Stimulated activated CD4-positive, alpha-beta T cell treated with anti-CD3 and anti-CD28 coated beads, Interleukin-1b, Interleukin-23, amount 100 ng/mL, for 24 hours (primary cell): ENCODE data around the gene ADGRD2.

Experiments
- DNase-seq, 4 experiments: peaks; one replicate each; pipeline ENCODE4 v3.0.0-alpha.2; 2020; ENCODE audit warnings: low read depth in 4 of 4, low spot score in 1 of 4

The ADGRD2 gene

DNA sequence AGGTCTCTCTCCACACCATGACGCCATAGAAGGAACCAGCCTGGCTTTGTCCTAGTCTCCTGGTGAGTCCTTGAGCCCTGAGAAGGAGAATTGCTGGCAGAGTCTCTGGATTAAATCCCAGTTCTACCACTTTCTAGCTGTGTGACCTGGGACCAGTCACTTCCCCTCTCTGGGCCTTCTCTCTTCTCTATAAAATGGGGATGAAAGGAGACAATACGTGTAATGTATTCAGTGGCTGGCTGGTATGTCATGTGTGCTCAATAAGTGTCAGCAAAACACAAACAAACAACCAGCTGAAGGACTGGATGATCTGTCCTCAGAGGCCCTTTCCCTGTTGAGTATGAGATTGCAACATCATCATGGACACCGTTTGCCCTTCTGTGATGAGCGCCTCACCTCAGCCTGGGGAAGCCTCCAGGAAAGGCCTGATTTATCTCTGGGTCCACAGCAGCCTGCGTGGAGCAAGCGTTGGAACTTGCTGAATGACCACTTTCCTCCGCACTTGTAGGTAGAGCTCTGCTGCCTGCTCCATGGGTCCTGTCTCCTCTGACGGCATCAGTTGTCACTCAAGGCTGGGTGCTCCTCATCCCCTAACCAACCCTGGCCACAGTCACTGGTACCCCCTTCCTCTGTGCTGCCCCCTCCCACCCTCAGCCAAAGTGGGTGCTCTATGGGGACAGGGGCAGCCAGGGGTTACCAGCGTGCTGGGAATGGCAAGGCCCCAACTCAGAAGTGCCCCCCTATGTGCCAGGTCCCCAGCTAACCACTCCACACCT is 60.6 kb downstream of the ADGRD2 start:
- DNase-seq: no peak

DNA sequence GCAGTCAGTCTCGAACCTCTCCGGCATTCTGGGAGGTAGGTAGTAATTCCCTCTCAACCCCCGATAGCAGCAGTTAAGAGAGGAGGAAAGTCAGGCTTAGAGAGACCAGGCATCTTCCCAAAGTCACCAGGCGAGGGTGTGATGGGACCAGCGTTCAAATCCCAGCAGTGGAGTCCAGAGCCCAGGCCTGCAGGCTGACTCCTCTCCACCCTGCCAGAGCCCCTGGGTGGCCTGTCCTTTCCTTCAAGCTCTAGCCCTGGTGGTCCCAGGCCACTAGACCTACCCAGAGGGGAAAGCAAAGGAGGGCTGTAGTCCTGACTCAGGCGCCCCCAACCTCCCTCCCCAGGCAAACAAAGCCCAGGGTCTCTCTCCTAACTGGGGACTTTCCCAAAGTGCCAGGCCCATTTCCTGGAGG is 61.2 kb downstream of the ADGRD2 start:
- no peak for DNase-seq

GRCh38 chr9:124511891-124512805 is 61.9 kb downstream of the ADGRD2 start:
- no peak for DNase-seq

DNA sequence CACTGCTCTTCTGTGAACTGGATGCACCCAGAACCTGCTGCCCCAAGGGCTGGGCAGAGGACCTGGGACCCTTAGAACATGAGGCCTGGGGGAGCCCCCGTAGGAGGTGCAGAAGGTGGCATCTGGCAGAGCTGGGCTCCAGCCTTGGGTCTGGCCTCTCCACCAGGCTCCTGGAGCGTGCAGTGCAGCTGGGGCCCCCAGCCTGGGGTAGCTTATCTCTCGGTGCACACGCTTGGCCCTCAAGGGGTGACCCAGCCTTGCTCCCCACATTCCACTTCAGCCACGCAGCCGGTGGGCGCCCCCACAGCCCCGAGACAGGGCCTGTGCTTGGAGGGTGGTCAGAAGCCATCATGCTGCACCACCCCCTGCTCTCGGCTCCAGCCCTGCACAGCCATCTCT is 62.6 kb downstream of the ADGRD2 start:
- DNase-seq: no peak

DNA sequence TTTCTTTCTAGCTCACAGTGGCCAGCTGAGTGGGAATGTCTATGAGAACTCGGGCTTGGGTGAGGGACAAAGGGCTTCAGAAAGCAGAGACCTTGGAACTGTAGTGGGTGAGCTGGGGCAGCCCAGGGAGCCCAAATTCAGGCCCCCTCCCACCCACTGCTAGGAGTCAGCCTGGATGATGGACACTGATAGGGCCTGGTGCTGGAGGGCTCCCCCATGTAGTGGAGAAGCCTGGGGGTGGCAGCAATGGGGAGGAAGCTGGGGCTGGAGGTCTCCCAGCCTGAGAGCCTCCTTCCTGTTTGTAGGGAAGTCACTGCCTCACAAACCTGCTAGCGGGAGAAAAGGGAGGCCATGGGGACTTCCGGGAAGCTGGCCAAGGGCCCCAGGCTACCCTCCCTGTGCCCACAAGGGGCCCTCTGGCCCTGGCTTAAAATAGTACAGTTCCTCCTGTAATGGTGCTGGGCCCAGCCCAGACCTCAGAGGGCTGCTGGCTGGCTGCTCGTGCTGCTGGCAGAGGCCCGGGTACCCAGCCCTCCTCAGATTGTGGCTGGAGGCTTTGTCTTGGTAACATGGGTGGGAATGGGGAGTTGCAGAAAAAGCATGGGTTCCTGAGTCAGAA is 63.2 kb downstream of the ADGRD2 start:
- DNase-seq: no peak

DNA sequence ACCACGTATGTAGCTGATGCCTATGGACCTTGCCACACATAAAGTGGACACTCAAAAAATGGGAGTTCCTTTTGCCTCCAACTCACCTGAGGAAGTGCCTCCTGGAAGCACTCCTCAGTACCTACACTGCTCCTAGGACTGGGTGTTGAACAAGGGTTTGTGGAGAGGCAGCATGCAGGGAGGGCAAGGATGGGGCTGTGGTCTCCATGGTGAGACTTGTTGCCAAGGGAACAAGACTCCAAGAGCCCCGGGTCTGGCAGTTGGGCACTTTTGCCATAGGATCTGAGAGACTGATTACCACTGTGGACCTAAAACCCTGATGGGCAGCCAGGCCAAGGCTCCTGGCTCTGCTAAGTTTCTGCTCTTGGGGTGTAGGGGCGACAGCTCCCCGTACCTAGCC is 63.9 kb downstream of the ADGRD2 start:
- no peak for DNase-seq

GRCh38 chr9:124514874-124515273 is 64.6 kb downstream of the ADGRD2 start:
- no peak for DNase-seq

- DNase-seq: no peak
These were observed 67.3 kb downstream of the ADGRD2 start for GRCh38 chr9:124517600-124517999.

GRCh38 chr9:124518116-124518515 is 67.9 kb downstream of the ADGRD2 start:
- DNase-seq: no peak

GRCh38 chr9:124520206-124520596 is 70.0 kb downstream of the ADGRD2 start:
- no peak for DNase-seq

- DNase-seq: no peak
These were observed 70.9 kb downstream of the ADGRD2 start for GRCh38 chr9:124521142-124521541.

GRCh38 chr9:124522121-124523098 is 72.2 kb downstream of the ADGRD2 start:
- DNase-seq: no peak

GRCh38 chr9:124526174-124526573 is 75.9 kb downstream of the ADGRD2 start:
- no peak for DNase-seq

DNA sequence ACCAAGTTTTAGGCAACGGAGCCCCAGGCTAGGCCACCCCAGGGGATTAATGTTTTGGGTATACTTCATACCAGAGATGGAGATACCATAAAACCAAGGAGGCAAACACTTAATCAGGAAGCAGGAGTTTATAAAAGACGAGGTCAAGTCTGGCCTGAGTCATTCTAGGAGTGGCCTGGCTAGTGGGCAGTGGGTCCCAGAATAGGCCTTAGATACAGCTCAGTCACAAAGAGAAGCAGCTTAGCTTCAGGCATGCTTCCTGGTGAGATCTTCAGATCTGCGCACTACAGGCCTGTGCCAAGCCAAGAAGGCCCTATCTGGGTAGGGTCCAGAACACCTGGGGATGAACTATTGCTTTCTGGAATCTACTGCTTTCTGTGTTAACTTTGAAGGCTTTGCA is 77.5 kb downstream of the ADGRD2 start:
- DNase-seq: no peak
